Caco-2 (cell line): ENCODE data around the gene FLACC1. TPM values are rescaled to one million over a fixed set of nuclear protein-coding genes. Genes with fewer than 3 reads are reported as not detected.
"Not testable (repeated sequence)": the region's sequence is repeated elsewhere in the genome, so short reads cannot be mapped to it uniquely, and the experiment has no call there.

ENCODE experiments used
- BruUV-seq: library from RNA; stranded (reverse); fragments of 400-500 nt; replicated peaks from 2 replicates; lab custom pipeline; 2021; lab: Mats Ljungman, UMichigan
- CTCF ChIA-PET: fragments of 300-600 bp; sonication (Branson Sonifier 250); formaldehyde crosslinking; loops from one replicate; lab custom pipeline; 2022; ENCODE audit warnings: antibody characterized with exemption; lab: Charles Lee
- POLR2A ChIA-PET: fragments of 300-600 bp; sonication (Branson Sonifier 250); formaldehyde crosslinking; loops from one replicate; lab custom pipeline; 2022; ENCODE audit warnings: antibody characterized with exemption; lab: Charles Lee
- DNase-seq, 2 experiments: peaks; one replicate each; pipeline versions ENCODE4 v3.0.0 to v3.0.0-alpha.2; 2020 to 2022
- H3K27me3 ChIP-seq: replicated peaks from 2 replicates; pipeline ENCODE4 v1.6.0; 2011; ENCODE audit warnings: low read length; ENCODE audit not compliant: control insufficient read depth, insufficient read depth
- H3K36me3 ChIP-seq: 2 replicates; pipeline ENCODE4 v1.5.1; 2011; ENCODE audit warnings: low read length; ENCODE audit not compliant: control insufficient read depth, insufficient read depth
- H3K4me1 ChIP-seq: fragments of 250-450 bp; sonication (Bioruptor Pico); 2 replicates; pipeline ENCODE4 v1.5.1; 2020; ENCODE audit warnings: mild to moderate bottlenecking
- H3K4me3 ChIP-seq: 2 replicates; pipeline ENCODE4 v1.5.1; 2011; ENCODE audit warnings: low read depth, mild to moderate bottlenecking, control low read depth, low read length
- H3K9me3 ChIP-seq: fragments of 250-450 bp; sonication (Bioruptor Pico); 2 replicates; pipeline ENCODE4 v1.5.1; 2020; ENCODE audit warnings: mild to moderate bottlenecking, moderate library complexity
- H3K27ac Mint-ChIP-seq: one replicate; pipeline ENCODE4 v1.8.0; 2022; ENCODE audit warnings: mixed read lengths; ENCODE audit not compliant: unreplicated experiment
- H3K27me3 Mint-ChIP-seq: one replicate; pipeline ENCODE4 v1.8.0; 2022; ENCODE audit warnings: mixed read lengths; ENCODE audit not compliant: insufficient read depth, unreplicated experiment
- H3K36me3 Mint-ChIP-seq: one replicate; pipeline ENCODE4 v1.8.0; 2022; ENCODE audit warnings: mild to moderate bottlenecking, mixed read lengths; ENCODE audit not compliant: insufficient read depth, unreplicated experiment
- H3K4me1 Mint-ChIP-seq: one replicate; pipeline ENCODE4 v1.8.0; 2022; ENCODE audit warnings: low read depth, mixed read lengths; ENCODE audit not compliant: unreplicated experiment
- H3K4me3 Mint-ChIP-seq: one replicate; pipeline ENCODE4 v1.8.0; 2022; ENCODE audit warnings: mild to moderate bottlenecking, moderate library complexity, mixed read lengths; ENCODE audit not compliant: unreplicated experiment
- H3K9me3 Mint-ChIP-seq: one replicate; pipeline ENCODE4 v1.8.0; 2022; ENCODE audit warnings: mixed read lengths; ENCODE audit not compliant: unreplicated experiment
- CTCF ChIP-seq, 2 experiments: fragments of 200-600 bp in 1 of 2; IDR thresholded peaks; 1 replicate in 1 of 2; 2 replicates in 1 of 2; pipeline versions ENCODE4 v1.5.1 to v1.8.0; 2011 to 2022; ENCODE audit warnings: antibody characterized with exemption in 1 of 2, control low read depth in 1 of 2, inconsistent platforms in 1 of 2, low read depth in 1 of 2, low read length in 1 of 2, mild to moderate bottlenecking in 1 of 2, moderate library complexity in 1 of 2; ENCODE audit not compliant: insufficient read depth in 1 of 2, severe bottlenecking in 1 of 2, unreplicated experiment in 1 of 2
- intact Hi-C: fragments of 100-400 bp; cut with micrococcal nuclease; formaldehyde crosslinking; loops from one replicate; pipeline ENCODE4 v1.10.0; 2022; ENCODE audit not compliant: unreplicated experiment
- total RNA-seq: library from RNA; stranded (reverse); gene quantifications from 2 replicates; pipeline ENCODE4 v1.2.3, GENCODE V29; 2022

Gene FLACC1
- total RNA-seq, 1 experiment from 2014 or later, result 0.86 TPM

- Mint-ChIP-seq H3K27me3 (no peaks in the 10 kb centered on the region), H3K36me3 (no peaks in the 10 kb centered on the region), H3K9me3 (peaks cover 2% of the 10 kb centered on the region), H3K27ac (no peak overlapping the region), H3K4me1 (no peaks in the 10 kb centered on the region), H3K4me3 (no peak overlapping the region)
- Histone ChIP-seq H3K9me3 (no peaks in the 10 kb centered on the region), H3K36me3 (no peaks in the 10 kb centered on the region), H3K27me3 (no peaks in the 10 kb centered on the region), H3K4me3 (no peak overlapping the region), H3K4me1 (no peaks in the 10 kb centered on the region)
- intact Hi-C loops, result no loop called here
- DNase-seq, result no peak
- CTCF ChIA-PET, result no interaction called here
- POLR2A ChIA-PET, result no interaction called here
- TF ChIP-seq CTCF (IDR thresholded peaks at IDR 0.05; ENCODE audit: insufficient read depth in 1 of 2, low read depth in 1 of 2, low read length in 1 of 2, severe bottlenecking in 1 of 2, unreplicated experiment in 1 of 2), result no peak
- BruUV-seq, result no TSS peak
Observed at GRCh38 chr2:201298462-201299052, 58.6 kb downstream of the FLACC1 start.

GRCh38 chr2:201290457-201291148 is 66.5 kb downstream of the FLACC1 start:
- H3K9me3 ChIP-seq, POLR2A ChIA-PET, H3K4me1 Mint-ChIP-seq, CTCF ChIA-PET, H3K27ac Mint-ChIP-seq, DNase-seq, H3K36me3 ChIP-seq, H3K27me3 Mint-ChIP-seq, H3K4me1 ChIP-seq, intact Hi-C loops, H3K27me3 ChIP-seq, BruUV-seq, H3K4me3 ChIP-seq, H3K4me3 Mint-ChIP-seq: not testable (repeated sequence)
- H3K36me3 Mint-ChIP-seq, result peaks cover 19% of the 10 kb centered on the region
- H3K9me3 Mint-ChIP-seq, result peaks cover 21% of the 10 kb centered on the region

- CTCF ChIA-PET, result interaction anchor here (0.6 kb wide), 1 partner anchor 166 kb away, joined by 3 read pairs; the partner anchor contains the start of genes STRADB and TRAK2
- Mint-ChIP-seq H3K4me1 (no peaks in the 10 kb centered on the region), H3K27me3 (no peaks in the 10 kb centered on the region), H3K27ac (no peak overlapping the region), H3K4me3 (no peak overlapping the region), H3K36me3 (peaks cover 29% of the 10 kb centered on the region), H3K9me3 (no peaks in the 10 kb centered on the region)
- H3K27me3 ChIP-seq, result no peaks in the 10 kb centered on the region
- H3K4me3 ChIP-seq, result no peak overlapping the region
- no peaks in the 10 kb centered on the region; the same call in 1 of the 2 replicates for H3K36me3 ChIP-seq
- no peak for DNase-seq
- no peak for TF ChIP-seq CTCF (IDR thresholded peaks at IDR 0.05; ENCODE audit: insufficient read depth in 1 of 2, low read depth in 1 of 2, low read length in 1 of 2, severe bottlenecking in 1 of 2, unreplicated experiment in 1 of 2)
- intact Hi-C loops, result no loop called here
- H3K9me3 ChIP-seq, result peaks cover 6% of the 10 kb centered on the region
- no peaks in the 10 kb centered on the region for H3K4me1 ChIP-seq
- POLR2A ChIA-PET, result interaction anchor here (0.6 kb wide), 1 partner anchor 166 kb away, joined by 3 read pairs; the partner anchor contains the start of gene STRADB
- no TSS peak for BruUV-seq
Observed at GRCh38 chr2:201285499-201285898, 71.6 kb downstream of the FLACC1 start.
